HL-60/S4 treated with phorbol 12-myristate 13-acetate at 8.2 ng/mL for 4 days and 3 days (cell line): ENCODE measurements around the gene AFAP1.

Experiments
- in situ Hi-C: fragments of 300-500 bp; cut with MboI; formaldehyde crosslinking; loops from 2 replicates; pipeline ENCODE4 v1.15.0; 2022; ENCODE audit warnings: low sequenced_read_pairs

The AFAP1 gene

GRCh38 chr4:7710576-7711306 is 228.9 kb downstream of the AFAP1 start:
- in situ Hi-C loops, result no loop called here

DNA sequence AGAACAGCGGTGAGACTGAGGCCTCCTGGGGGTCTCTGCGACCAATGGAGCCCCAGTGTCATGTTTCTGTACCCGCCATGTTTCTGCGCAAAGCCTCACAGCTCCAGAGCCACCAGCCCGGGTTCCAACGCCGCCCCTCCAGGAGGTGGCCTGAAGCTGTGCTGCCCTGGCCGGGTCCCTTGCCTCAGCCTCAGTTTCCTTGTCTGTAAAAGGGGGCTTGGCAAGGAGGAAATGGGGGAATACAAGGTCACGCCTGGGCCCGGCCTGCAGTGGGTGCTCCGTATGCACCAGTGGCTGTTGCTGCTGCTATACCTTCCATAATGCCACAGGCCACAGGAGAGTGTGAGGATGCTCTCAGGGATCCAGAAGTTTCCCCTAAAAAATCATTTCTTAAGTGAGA is 229.5 kb downstream of the AFAP1 start:
- in situ Hi-C loops, result no loop called here

DNA sequence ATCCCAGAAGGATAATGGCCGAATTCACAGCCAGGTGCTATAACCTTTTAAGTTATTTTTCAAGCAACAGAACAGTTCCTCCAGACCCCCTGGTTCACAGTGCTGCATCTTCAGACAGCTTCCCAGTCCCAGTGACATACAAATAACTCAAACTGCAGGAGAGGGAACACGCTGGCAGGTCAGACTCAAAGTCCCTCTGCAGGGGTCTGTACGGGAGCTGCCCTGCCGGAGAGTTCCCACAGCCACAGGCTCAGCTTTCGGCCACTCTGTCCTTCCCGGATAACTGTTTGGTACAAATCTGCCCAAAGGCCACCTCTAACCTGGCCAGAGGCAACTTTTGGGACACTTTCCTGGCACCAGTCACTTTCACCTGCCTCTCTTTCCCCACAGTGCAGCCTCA is 230.2 kb downstream of the AFAP1 start:
- in situ Hi-C loops, result no loop called here

DNA sequence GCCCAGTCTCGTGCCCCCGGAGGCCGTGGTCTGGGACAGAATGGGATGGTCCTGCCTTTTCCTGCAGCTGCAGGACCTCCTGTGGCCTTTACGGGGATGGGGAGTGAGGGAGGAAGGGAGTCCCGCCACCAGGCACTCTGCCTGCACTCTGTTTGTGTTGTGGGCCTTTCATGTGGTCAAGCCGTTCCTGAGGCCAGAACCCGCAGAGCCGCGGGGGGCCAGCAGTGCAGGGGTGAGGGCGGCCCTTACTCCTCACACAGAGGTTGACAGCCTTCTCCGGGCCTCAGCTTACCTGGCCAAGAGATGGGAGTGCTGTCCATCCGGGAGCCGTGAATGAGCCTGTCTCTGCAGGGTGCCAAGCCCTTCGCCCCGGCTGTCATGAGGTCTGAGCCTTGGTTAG is 230.7 kb downstream of the AFAP1 start:
- in situ Hi-C loops, result no loop called here
